GM19351 (cell line): ENCODE data around the gene RTF2.

ENCODE experiments used
- ATAC-seq: cut with Tn5 transposase; IDR thresholded peaks from one replicate; pipeline ENCODE4 v1.9.1; 2021; ENCODE audit warnings: mild to moderate bottlenecking, moderate library complexity; ENCODE audit not compliant: unreplicated experiment

Gene RTF2

DNA sequence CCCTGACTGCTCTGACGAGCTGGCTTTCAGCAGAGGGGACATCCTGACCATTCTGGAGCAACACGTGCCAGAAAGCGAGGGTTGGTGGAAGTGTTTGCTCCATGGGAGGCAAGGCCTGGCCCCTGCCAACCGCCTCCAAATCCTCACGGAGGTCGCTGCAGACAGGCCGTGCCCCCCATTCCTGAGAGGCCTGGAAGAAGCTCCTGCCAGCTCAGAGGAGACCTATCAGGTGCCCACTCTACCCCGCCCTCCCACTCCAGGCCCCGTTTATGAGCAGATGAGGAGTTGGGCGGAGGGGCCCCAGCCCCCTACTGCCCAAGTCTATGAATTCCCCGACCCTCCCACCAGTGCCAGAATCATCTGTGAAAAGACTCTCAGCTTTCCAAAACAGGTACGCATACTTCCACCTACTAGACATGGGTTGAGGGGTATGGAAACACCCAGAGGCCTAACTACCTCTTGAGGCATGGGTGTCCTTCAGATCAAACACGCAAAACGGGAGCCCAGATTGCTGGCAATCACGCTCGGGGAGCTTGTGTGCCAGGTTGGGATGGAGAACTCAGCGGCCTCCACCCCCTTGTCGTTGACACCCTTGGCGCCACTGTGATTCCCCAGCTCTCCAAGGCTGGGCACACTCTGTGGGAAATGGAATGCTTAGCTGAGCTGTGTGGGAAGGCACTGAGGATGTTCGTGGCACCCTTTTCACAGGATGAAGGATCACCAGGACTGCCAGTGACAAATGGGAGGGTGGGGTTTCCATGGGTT lies 31.0 kb upstream of the RTF2 start:
- ATAC-seq: no peak

- ATAC-seq: no peak
Observed at GRCh38 chr20:56438284-56438683, 30.1 kb upstream of the RTF2 start.

DNA sequence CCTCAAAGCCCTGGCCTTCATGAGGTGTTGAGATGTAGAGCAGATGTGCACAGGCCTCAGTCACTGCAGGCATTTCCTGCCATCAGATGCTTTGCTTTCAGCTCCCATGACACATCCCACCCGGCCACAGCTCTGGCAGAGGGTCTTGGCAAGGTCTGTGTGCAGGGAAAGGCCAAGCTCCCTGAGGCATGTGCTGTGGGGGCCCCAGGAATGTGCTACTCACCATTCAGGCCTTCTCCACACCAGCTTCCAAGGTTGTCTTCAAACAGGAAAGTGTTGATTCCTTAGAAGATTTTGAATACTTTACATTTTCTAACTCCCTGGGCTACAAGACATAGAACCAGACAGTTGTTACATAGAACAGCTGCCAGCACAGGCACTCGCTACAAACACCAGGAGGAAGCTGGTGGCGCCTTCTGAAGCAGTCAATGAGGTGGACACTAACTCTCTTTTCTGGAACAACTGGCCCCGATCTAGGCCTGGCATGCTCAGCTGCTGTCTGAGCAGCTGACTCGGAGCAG lies 28.6 kb upstream of the RTF2 start:
- no peak for ATAC-seq

DNA sequence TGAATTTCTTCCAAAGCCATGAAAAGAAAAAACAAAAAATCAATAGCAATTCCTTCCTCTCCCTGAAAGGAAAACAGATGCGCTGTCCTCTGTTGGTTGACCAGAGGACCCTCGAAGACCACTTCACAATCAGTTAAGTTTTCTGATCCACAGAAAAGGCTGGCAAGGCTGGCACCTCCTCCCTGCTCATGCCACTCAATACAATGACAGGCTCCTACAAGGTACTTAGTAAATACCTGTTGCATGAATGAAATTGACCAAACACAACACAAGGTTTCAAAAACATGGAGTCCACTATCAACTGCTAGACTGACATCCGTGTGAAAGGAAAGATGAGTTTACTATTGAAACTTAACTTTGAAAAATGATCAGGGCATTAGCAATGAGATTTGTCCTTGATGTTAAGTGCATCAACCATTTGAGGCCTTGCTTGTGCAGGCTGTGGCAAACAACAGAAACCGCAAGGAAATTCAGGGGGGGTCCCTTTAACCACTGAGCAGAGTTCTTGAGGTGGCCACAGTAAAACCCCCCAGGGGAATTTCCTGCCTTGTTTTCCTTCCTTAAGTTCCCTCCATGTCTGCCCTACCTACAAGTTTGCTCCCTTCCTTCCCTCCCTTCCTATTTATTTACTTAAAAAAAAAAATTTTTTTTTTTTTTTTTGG lies 27.9 kb upstream of the RTF2 start:
- ATAC-seq: peak; percentile 80

DNA sequence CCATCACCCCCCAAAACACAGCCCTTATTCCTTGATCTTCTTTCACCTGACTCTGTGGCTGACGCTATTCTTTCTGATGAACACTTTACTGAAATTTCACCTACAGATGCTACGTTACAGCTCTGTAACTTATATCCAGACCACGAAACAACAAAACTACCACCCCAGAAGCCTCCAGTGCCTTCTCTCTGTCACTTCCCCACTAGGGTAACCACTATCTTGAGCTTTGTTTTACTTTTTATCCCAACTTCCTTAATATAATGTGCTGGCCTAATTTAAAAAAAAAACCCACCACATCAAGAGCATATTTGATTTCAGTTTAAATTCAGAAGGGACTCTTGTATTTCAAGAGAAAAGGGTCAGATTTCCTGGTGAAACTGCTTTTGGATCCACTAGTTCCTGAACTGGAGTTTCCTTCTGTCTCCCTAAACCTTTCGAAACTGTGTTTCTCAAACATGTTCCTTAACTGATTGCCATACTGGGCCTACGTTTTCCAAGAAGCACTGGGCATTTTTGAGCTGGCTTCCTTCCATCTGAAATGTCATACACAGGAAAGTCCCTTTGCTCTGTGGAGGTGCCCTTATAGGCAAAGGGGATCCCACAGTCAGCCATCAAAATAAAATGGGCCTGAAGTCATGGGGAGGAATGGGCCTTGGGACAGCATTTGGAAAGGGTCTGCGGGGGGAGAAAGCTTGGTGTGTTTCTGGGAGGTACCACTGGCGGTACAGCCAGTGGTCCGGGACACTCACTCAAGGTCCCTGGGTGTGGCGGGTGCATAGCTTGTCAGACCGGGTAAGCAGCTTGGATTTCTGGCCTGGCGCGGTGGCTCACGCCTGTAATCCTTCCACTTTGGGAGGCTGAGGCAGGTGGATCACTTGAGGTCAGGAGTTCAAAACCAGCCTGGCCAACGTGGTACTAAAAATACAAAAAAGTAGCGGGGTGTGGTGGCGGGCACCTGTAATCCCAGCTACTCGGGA lies 25.8 kb upstream of the RTF2 start:
- no peak for ATAC-seq

DNA sequence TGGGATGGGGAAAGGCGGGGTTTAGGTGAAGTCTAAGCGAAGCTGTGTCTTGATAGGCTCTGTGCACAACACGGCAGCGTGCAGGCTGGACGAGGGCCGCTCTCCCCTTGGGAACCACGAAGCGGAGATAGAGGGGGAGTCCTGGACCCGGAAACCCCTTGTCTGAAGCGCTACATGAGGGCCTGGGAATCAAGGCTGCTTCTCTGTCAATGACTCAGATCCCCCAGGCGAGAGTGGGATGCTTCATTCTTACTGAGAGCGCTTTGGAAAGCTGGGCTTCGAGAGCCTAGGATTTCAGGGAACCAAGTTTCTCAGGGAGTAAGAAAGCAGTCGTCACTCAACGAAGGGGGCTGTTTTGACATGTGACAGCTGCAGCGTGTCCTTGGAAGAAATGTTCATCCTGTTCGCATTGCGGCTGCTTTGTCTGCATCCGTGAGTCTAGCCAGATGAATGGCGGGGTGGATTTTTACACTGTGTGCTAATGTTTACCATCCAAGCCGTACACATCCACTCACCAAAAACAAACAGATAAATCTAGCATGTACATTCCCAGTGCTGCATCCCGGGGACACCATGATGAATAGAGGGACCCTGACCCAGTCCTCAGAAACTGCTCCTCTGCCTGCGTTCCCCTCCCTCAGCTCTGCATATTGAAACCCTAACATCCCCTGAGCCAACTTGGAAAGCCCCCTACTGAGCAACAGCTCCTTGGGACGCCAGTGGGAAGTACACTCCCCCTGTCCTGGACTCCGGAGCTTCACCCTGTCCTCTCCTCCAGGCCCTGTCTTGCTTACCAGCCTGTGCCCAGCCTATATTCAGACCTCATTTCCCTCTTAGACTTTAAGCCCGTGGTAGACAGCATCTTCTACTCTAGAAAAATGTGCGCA lies 24.5 kb upstream of the RTF2 start:
- no peak for ATAC-seq

DNA sequence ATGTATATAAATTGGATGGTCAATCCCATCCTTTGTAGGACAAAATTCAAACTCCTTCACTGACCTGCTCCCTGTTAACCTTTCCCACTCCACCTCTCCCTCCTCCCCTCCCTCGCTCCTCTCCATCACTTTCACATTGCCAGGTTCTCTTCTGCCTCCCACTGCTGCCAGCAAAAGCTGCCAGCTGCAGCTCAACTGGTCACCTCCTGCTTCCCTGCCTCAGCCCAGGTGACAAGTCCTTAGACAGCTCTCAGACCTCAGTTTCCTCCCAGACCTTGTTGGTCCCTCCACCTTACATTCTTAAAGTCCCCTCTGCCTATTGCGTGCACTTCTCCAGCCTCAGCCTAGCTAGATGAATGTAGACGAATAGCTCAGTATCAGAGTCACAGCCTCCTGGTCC lies 23.3 kb upstream of the RTF2 start:
- ATAC-seq: no peak

DNA sequence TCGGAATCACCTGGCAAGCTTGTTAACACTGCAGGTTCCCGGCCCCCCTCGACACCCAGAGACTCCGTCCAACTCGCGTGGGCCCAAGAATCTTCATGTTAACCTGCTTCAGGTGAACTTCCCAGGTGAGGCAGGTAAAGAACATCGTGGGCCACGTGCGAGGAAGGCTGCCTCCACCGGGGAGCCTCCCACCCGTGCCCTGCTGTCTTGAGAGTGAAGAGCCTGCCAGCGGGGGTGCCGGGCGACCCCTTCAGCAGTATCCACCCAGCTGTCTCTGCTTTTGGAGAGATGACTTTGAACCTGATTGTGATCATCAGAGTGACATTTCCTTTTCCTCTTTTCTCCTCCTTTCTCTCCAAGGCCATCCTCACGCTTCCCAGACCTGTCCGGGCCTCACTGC lies 22.9 kb upstream of the RTF2 start:
- ATAC-seq: no peak

DNA sequence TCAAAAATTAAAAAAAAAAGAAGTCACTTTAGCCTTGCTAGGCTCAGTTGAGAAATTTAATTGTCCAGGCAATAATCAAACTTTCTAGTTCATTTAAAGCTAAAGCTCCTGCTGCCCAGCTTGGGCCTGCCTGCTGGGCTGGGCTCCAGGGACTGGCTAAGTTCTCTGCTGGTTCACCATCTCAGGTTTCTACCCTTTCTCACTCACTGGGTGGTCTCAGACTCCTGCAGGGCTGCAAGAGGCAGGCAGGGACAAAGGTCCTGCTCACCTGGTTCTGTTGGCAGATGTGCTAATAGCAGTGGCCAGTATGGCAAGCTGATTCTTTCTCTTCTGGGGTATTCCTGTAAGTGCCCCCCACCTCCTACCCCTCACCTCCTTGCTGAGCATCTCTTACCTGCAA lies 21.2 kb upstream of the RTF2 start:
- no peak for ATAC-seq

DNA sequence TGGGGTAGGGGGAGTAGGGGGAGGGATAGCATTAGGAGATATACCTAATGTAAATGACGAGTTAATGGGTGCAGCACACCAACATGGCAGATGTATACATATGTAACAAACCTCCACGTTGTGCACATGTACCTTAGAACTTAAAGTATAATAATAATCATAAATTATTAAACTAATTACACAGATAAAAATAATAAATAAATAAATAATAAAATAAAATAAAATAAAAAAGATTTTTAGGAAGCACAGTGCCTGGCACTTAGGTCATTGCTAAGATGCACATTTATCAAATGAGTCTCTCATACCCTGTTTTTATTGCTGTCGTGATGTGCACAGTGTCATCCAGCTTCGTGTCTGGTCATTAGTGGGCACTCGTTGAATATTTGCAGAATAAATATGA lies 19.0 kb upstream of the RTF2 start:
- ATAC-seq: no peak

GRCh38 chr20:56451056-56451765 lies 17.2 kb upstream of the RTF2 start:
- ATAC-seq: no peak

DNA sequence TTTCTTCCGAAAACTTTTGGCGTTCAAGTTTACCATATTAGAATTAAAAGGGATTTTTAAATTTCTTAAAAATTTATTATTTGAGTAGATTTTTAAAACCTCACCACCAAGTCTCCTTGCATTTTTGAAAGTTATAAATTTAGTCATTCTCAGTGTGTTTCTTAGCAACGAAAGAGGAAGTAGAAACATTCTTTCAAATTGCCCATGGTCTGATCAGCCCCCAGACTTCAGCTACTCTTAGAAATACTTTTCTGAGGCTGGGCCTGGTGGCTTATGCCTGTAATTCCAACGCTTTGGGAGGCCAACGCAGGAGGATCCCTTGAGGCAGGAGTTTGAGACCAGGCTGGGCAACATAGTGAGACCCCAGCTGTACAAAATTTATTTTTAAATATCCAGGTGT lies 15.1 kb upstream of the RTF2 start:
- peak; percentile 72 for ATAC-seq

DNA sequence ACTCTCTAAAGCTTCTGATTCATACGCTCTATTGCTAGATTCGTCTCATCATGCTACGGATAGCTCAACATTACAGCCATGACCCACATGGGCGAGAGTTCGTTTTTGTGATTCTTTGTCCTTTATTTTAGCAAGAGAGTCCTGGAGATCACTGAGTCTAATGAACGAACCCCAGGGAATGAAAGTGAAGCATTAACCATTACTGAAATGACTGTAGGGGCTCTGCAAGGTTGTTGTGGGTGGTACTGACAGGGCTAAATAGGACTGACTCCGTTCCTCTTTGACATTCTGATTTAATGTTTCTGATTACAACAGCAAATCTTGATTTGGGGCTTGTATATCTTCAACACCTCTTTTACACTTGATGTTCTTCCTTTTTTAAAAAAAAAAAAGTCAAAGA lies 13.7 kb upstream of the RTF2 start:
- ATAC-seq: peak; percentile 89

DNA sequence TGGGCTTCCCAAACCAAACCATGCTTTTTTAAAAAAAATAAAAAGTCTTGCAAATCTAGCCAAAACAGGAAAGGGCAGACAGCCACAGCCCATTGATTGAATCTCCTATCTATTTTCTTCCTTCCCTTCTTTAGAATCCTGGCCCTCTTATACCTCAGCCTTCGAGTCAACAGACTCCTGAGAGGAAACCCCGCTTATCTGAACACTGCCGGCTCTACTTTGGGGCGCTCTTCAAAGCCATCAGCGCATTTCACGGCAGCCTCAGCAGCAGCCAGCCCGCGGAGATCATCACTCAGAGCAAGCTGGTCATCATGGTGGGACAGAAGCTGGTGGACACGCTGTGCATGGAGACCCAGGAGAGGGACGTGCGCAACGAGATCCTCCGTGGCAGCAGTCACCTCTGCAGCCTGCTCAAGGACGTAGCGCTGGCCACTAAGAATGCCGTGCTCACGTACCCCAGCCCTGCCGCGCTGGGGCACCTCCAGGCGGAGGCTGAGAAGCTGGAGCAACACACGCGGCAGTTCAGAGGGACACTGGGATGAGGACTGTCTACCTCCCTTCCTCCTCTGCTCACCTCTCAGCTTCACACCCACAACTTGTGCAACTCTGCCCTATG lies 10.1 kb upstream of the RTF2 start:
- no peak for ATAC-seq

GRCh38 chr20:56460459-56460858 lies 8.0 kb upstream of the RTF2 start:
- ATAC-seq: no peak

- ATAC-seq: no peak
Observed at GRCh38 chr20:56461576-56461975, 6.9 kb upstream of the RTF2 start.

GRCh38 chr20:56463428-56463827 lies 5.0 kb upstream of the RTF2 start:
- ATAC-seq: no peak

DNA sequence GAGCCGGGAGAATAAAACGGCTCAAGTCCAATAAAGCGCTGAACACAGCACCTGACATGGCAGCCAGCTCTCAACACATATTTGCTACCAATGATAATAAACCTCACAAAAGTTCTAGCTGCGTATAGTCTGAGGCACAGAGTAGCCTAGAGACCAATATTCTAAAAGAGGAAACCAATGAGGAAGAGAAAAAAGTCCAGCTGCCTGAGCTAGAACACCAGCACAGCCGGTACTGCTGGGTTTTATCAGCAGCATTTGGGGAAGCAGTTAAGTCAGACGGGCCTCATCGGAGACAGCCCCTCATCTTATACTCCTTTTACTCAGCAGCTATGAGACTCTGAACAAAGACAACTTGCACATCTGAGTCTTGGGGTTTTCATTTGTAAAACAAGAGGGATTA lies 2.4 kb upstream of the RTF2 start:
- ATAC-seq: peak; percentile 39

DNA sequence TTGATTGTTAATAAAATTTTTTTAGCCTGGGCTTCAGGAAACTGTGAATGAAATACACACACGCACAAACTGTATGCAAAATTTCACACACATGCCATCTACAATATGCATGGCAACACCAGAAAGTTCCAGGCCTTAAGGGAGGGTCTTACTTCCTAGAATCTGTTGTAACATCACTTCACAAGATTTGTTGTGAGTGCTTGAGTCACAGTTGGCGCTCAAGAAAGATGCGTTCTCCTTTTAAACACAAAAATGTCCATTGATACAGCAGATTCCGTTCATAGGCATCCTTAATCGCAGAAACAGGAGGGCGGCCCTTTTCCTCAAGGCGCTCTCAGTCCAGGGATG lies 485 bp upstream of the RTF2 start:
- ATAC-seq: no peak
